BJ (cell line): ENCODE measurements around the gene CACNG3. TPM values are rescaled to one million over a fixed set of nuclear protein-coding genes. Genes with fewer than 3 reads are reported as not detected.

Experiments used
- CTCF ChIA-PET: fragments of 350-600 bp; formaldehyde crosslinking; extraction: SDS; loops from one replicate; lab custom pipeline; 2021; ENCODE audit warnings: antibody characterized with exemption, inconsistent platforms; lab: Yijun Ruan, JAX
- POLR2A ChIA-PET: fragments of 300-600 bp; sonication (Branson Sonifier 250); formaldehyde crosslinking; extraction: SDS; loops from one replicate; lab custom pipeline; 2021; ENCODE audit warnings: antibody characterized with exemption; lab: Charles Lee
- DNase-seq: peaks from one replicate; pipeline ENCODE4 v3.0.0-alpha.2; 2011; ENCODE audit warnings: low read depth
- H3K27me3 ChIP-seq: 2 replicates; pipeline ENCODE4 v1.6.0; 2011; ENCODE audit warnings: low read length; ENCODE audit not compliant: control insufficient read depth, insufficient read depth
- H3K36me3 ChIP-seq: 2 replicates; pipeline ENCODE4 v1.5.1; 2011; ENCODE audit warnings: low read length; ENCODE audit not compliant: control insufficient read depth, insufficient read depth
- H3K4me3 ChIP-seq: 2 replicates; pipeline ENCODE4 v1.5.1; 2011; ENCODE audit warnings: low read depth, mild to moderate bottlenecking, control low read depth, low read length
- CTCF ChIP-seq: IDR thresholded peaks from 2 replicates; pipeline ENCODE4 v1.5.1; 2011; ENCODE audit warnings: low read depth, mild to moderate bottlenecking, control low read depth, inconsistent platforms, low read length, moderate library complexity; ENCODE audit not compliant: insufficient read depth
- polyA plus RNA-seq: library from polyadenylated mRNA; depleted of rRNA; stranded (reverse); fragments of >200 nt; gene quantifications from 2 replicates; pipeline ENCODE4 v1.2.3, GENCODE V29; 2011
- small RNA-seq: library from RNA; depleted of rRNA; stranded (forward); fragments of <200 nt; gene quantifications from one replicate; pipeline ENCODE3, GENCODE V24; 2012; ENCODE audit warnings: low replicate concordance, low read depth; ENCODE audit not compliant: insufficient read length

CACNG3 gene
- polyA plus RNA-seq, 1 experiment, result not detected

- ChIA-PET POLR2A (no interaction called here), CTCF (no interaction called here)
- Histone ChIP-seq H3K4me3 (no peak overlapping the region), H3K27me3 (no peaks in the 10 kb centered on the region), H3K36me3 (no peaks in the 10 kb centered on the region)
- TF ChIP-seq CTCF, result no peak
- no peak for DNase-seq
Measured at GRCh38 chr16:24409045-24409444, 152.9 kb downstream of the CACNG3 start.

Small RNA genes within 50 kb of the gene (small RNA-seq; reads per million reads assigned to genes)
- not detected for gene RF00408
- gene RNU7-24P, result not detected
